ENCODE measurements around the gene CAVIN1. TPM values are rescaled to one million over a fixed set of nuclear protein-coding genes. Genes with fewer than 3 reads are reported as not detected.

Gene CAVIN1
- total RNA-seq, 1 donor from 2014 or later: 383 TPM

Other genes with a start within 250 kb of the CAVIN1 start
- gene KCNH4, start 242.1 kb downstream of the CAVIN1 start, total RNA-seq: not detected in 2 replicates
- not detected in 2 replicates for gene HCRT, start 237.8 kb downstream of the CAVIN1 start, total RNA-seq
- gene GHDC, start 228.8 kb downstream of the CAVIN1 start, total RNA-seq: 30.6 and 69.0 TPM in 2 replicates
- 17.2 and 27.2 TPM in 2 replicates for gene STAT5B, start 146.9 kb downstream of the CAVIN1 start, total RNA-seq
- gene STAT5A, start 134.8 kb downstream of the CAVIN1 start, total RNA-seq: 12.2 and 25.7 TPM in 2 replicates
- gene STAT3, start 34.8 kb downstream of the CAVIN1 start, total RNA-seq: 118 and 270 TPM in 2 replicates
- 43.6 and 137 TPM in 2 replicates for gene ATP6V0A1, start 35.6 kb upstream of the CAVIN1 start, total RNA-seq
- 24.8 and 42.2 TPM in 2 replicates for gene NAGLU, start 113.0 kb upstream of the CAVIN1 start, total RNA-seq
- 0.30 and 0.69 TPM in 2 replicates for gene HSD17B1, start 129.7 kb upstream of the CAVIN1 start, total RNA-seq
- 8.2 and 32.2 TPM in 2 replicates for gene COASY, start 138.9 kb upstream of the CAVIN1 start, total RNA-seq
- 21.9 and 23.8 TPM in 2 replicates for gene MLX, start 143.8 kb upstream of the CAVIN1 start, total RNA-seq
- 2.9 and 5.0 TPM in 2 replicates for gene PSMC3IP, start 154.5 kb upstream of the CAVIN1 start, total RNA-seq
- 64.3 and 99.0 TPM in 2 replicates for gene RETREG3, start 186.1 kb upstream of the CAVIN1 start, total RNA-seq
- gene TUBG1, start 186.4 kb upstream of the CAVIN1 start, total RNA-seq: 21.9 and 37.5 TPM in 2 replicates
- 4.5 and 9.1 TPM in 2 replicates for gene TUBG2, start 236.0 kb upstream of the CAVIN1 start, total RNA-seq

Measured in renal cortical epithelial cell (primary cell).